HEK293T (cell line): ENCODE data around the gene CAPN5.

Source experiments
- CTCF ChIA-PET: fragments of 350-600 bp; formaldehyde crosslinking; extraction: SDS; loops from one replicate; lab custom pipeline; 2021; ENCODE audit warnings: antibody characterized with exemption, inconsistent platforms; lab: Yijun Ruan, JAX
- POLR2A ChIA-PET: fragments of 350-600 bp; formaldehyde crosslinking; extraction: SDS; loops from one replicate; lab custom pipeline; 2020; ENCODE audit warnings: antibody characterized with exemption, inconsistent platforms; lab: Yijun Ruan, JAX
- DNase-seq: peaks from one replicate; pipeline ENCODE4 v3.0.0; 2012; ENCODE audit warnings: mixed read lengths; ENCODE audit errors: extremely low spot score
- ARNT ChIP-seq: fragments of 450-650 bp; IDR thresholded peaks from 2 replicates; pipeline ENCODE4 v1.6.1; 2017; ENCODE audit warnings: mild to moderate bottlenecking
- BHLHE40 ChIP-seq: fragments of 450-650 bp; IDR thresholded peaks from 2 replicates; pipeline ENCODE4 v1.6.1; 2016; ENCODE audit warnings: mild to moderate bottlenecking, moderate library complexity, borderline replicate concordance
- CTBP1 ChIP-seq: fragments of 450-650 bp; IDR thresholded peaks from 2 replicates; pipeline ENCODE4 v1.6.1; 2016; ENCODE audit warnings: borderline replicate concordance
- ELF4 ChIP-seq: fragments of 450-650 bp; IDR thresholded peaks from 2 replicates; pipeline ENCODE4 v1.6.1; 2017; ENCODE audit warnings: antibody characterized with exemption
- FOXA1 ChIP-seq: fragments of 450-650 bp; IDR thresholded peaks from 2 replicates; pipeline ENCODE4 v1.6.1; 2016; ENCODE audit warnings: mild to moderate bottlenecking
- FOXK2 ChIP-seq: fragments of 450-650 bp; IDR thresholded peaks from 2 replicates; pipeline ENCODE4 v1.6.1; 2016; ENCODE audit warnings: mild to moderate bottlenecking
- FOXM1 ChIP-seq: fragments of 450-650 bp; IDR thresholded peaks from 2 replicates; pipeline ENCODE4 v1.6.1; 2017; ENCODE audit warnings: mild to moderate bottlenecking, borderline replicate concordance
- HDGF ChIP-seq: fragments of 450-650 bp; IDR thresholded peaks from 2 replicates; pipeline ENCODE4 v1.6.1; 2017; ENCODE audit warnings: antibody characterized with exemption, borderline replicate concordance
- L3MBTL2 ChIP-seq: fragments of 450-650 bp; conservative IDR thresholded peaks from 2 replicates; pipeline ENCODE4 v1.6.1; 2016; ENCODE audit warnings: mild to moderate bottlenecking
- LEF1 ChIP-seq: fragments of 450-650 bp; IDR thresholded peaks from 2 replicates; pipeline ENCODE4 v1.6.1; 2017; ENCODE audit warnings: mild to moderate bottlenecking, borderline replicate concordance
- NFRKB ChIP-seq: fragments of 450-650 bp; IDR thresholded peaks from 2 replicates; pipeline ENCODE4 v1.6.1; 2016; ENCODE audit warnings: mild to moderate bottlenecking, moderate library complexity
- SP1 ChIP-seq: fragments of 450-650 bp; IDR thresholded peaks from 2 replicates; pipeline ENCODE4 v1.6.1; 2017
- SUZ12 ChIP-seq: fragments of 450-650 bp; IDR thresholded peaks from 2 replicates; pipeline ENCODE4 v1.6.1; 2016; ENCODE audit warnings: mild to moderate bottlenecking
- TARDBP ChIP-seq: fragments of 450-650 bp; IDR thresholded peaks from 2 replicates; pipeline ENCODE4 v1.6.1; 2016
- ZNF384 ChIP-seq: fragments of 450-650 bp; IDR thresholded peaks from 2 replicates; pipeline ENCODE4 v1.6.1; 2016
- TF ChIP-seq, protein P1 (sequence below): fragments of 450-650 bp; IDR thresholded peaks from 2 replicates; pipeline ENCODE4 v1.6.1; 2016

The CAPN5 gene

DNA sequence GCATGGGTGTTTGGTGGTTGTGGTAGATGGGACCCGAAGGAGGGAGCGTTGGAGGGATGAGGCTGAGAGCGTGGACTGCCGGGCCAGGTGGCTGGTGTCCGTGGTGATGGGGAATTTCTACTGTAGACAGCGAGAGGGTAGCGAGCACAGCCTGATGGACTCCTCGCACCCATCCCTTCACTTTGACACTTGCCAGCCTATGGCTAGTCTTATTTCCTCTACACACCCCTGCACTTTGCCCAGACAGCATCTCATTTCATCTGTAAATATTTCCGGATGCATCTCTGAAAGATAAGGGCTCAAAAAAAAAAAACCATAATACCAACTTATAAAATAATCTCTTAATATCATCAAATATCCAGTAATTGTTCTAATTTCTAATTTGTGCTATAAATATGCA, 41.7 kb downstream of the CAPN5 start:
- ChIA-PET POLR2A (no interaction called here), CTCF (interaction anchor here (1.0 kb wide), 1 partner anchor 17 kb away, joined by 3 read pairs; no protein-coding TSS in a partner anchor)
- DNase-seq, result no peak
- TF ChIP-seq, protein P1, sequence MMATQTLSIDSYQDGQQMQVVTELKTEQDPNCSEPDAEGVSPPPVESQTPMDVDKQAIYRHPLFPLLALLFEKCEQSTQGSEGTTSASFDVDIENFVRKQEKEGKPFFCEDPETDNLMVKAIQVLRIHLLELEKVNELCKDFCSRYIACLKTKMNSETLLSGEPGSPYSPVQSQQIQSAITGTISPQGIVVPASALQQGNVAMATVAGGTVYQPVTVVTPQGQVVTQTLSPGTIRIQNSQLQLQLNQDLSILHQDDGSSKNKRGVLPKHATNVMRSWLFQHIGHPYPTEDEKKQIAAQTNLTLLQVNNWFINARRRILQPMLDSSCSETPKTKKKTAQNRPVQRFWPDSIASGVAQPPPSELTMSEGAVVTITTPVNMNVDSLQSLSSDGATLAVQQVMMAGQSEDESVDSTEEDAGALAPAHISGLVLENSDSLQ, result no peak
- TF ChIP-seq LEF1 (no peak), SP1 (no peak), ELF4 (no peak), SUZ12 (no peak)

DNA sequence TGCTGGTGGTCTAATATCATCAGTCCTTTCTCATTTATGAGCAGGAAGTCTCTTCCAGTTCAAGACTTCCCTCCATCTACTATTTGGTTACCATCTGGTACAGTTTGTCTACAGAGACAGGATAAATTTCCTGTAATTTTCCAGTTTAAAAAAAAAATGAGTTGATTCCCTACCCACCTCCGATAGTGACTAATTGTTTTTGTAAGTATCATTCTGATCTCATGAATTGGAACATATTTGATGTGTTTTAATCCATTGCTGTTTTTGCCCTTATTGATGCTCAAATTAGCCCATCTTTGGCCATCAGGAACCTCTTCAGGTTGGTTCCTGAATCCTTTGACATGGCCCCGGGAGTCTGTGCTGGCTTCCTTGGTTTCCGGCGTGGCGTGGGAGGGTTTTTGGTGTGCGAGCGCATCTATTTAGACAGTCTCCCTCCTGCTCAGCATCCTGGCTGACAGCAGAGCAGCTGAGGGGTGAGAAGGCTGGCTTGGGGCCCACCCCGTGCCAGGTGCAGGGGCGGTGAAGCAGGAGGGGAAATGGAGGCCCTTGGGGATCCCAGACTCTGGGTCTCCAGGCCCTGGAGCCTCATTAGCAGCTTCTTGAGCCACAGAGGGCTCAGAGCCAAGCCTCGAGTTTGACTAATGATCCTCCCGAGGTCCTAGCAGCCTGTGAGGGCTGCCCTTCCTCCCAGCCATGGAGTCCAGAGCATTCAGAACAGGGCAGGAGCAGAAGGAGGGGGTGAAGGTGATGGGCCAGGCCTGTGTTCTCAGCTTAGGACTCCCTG, 42.7 kb downstream of the CAPN5 start:
- no peak for DNase-seq
- TF ChIP-seq BHLHE40 (no peak), SUZ12 (no peak), CTBP1 (no peak), ELF4 (no peak), FOXK2 (no peak), TARDBP (no peak), L3MBTL2 (no peak), SP1 (no peak)
- CTCF ChIA-PET, result interaction anchor here (0.7 kb wide), 1 partner anchor 18 kb away, joined by 3 read pairs; no protein-coding TSS in a partner anchor
- POLR2A ChIA-PET, result no interaction called here

DNA sequence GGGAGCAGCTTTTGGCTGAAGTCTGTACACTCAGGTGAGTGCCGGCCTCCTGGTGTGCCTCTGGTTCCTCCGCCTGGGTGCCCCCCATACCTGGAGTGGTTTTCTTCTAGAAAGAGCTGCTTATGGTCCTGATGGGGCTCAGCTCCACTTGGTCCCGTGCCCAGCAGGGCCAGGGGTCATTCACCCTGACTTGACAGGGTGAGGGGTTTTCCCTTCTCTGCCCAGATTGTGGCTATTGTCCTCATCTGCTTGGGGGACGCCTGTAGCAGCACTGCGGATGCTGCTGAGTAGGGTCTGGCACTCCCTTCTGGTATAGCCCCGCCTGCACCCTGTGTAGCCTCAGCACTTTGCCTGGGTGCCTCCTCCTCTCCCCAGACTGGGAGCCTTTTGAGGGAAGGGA, 44.1 kb downstream of the CAPN5 start:
- CTCF ChIA-PET, result interaction anchor here (0.6 kb wide), 1 partner anchor 16 kb away, joined by 4 read pairs; no protein-coding TSS in a partner anchor
- DNase-seq, result no peak
- TF ChIP-seq LEF1 (no peak), SP1 (no peak), FOXK2 (no peak), ZNF384 (no peak), FOXM1 (no peak), BHLHE40 (no peak), ARNT (no peak), CTBP1 (no peak), SUZ12 (no peak), L3MBTL2 (no peak), HDGF (no peak), FOXA1 (no peak), TARDBP (no peak)
- TF ChIP-seq, protein P1, result no peak
- POLR2A ChIA-PET, result no interaction called here

DNA sequence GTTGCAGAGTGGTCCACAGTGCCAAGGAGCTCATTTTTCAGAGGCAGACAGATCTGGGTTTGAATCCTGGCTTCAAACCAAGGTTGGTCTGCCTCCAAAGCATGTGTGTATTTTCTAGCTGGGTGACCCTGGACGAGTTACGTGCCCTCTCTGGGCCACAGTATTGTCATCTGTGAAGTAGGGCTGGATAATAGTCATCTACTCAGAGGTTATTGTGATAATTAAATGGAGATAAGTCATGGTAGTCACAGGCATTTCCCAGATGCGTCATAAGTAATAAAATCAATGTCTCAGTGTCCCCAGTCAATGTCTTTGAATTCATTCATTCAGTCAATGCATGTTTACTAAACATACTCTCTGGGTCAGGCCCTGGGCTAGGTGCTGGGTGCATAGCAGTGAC, 44.5 kb downstream of the CAPN5 start:
- TF ChIP-seq SUZ12 (no peak), FOXA1 (no peak), TARDBP (no peak), ELF4 (no peak), FOXK2 (no peak), FOXM1 (no peak), ZNF384 (no peak), ARNT (no peak), HDGF (no peak), L3MBTL2 (no peak), LEF1 (no peak), SP1 (no peak), NFRKB (no peak), CTBP1 (no peak), BHLHE40 (no peak)
- TF ChIP-seq, protein P1, result no peak
- ChIA-PET CTCF (interaction anchor here (0.6 kb wide), 1 partner anchor 16 kb away, joined by 4 read pairs; no protein-coding TSS in a partner anchor), POLR2A (no interaction called here)
- no peak for DNase-seq

DNA sequence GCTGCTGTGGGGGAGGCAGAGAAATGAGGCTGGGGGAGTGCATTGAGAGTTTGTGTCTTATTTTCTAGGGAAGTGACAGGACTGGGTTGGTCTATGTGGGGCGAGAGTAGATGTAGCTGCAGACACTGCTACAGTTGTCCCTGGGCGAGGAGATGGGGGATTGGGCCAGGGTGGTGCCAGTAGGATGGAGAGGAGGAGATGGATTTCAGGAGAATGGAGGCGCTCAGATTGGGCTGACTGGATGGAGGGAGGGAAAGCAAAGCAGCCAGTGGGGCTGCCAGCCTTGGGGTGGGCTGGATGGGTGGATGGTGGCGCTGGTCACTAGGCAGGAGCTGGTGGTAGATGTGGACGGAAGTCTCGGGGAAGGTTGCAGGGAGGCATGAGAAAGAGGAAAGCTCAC, 45.2 kb downstream of the CAPN5 start:
- CTCF ChIA-PET, result interaction anchor here (1.8 kb wide), 1 partner anchor 15 kb away, joined by 7 read pairs; no protein-coding TSS in a partner anchor
- DNase-seq, result no peak
- POLR2A ChIA-PET, result no interaction called here
- TF ChIP-seq ELF4 (no peak), ZNF384 (no peak), BHLHE40 (no peak), L3MBTL2 (no peak), SUZ12 (no peak), TARDBP (no peak), FOXK2 (no peak)
- TF ChIP-seq, protein P1, result no peak

DNA sequence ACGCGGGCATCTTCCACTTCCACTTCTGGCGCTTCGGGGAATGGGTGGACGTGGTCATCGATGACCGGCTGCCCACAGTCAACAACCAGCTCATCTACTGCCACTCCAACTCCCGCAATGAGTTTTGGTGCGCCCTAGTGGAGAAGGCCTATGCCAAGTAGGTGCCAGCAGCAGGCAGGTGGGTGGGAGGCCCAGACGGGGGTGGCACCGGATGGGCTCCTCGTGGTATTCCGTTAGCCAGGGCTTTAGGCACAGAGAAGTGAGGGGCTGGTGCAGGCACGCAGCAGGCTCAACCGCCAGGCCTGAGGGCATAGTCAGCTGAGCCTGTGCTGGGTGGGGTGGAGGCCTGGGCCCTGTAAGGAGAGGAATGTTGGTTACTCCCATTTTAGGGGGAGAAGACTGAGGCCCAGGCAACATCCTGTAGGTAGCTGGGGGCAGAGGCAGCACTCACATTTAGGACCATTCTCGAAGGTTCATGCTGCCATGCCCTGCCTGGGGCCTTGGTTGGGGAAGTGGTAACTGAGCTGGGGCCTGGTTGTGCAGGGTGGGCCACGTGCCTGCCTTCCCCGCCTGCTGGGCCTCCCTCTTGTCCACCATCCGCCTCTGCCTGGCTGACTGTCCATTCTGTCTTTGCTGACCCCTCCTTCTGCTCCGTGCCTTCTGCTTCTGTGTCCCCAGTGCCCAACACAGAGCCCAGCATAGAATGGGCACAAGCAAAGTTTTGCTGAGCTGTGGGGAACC, 46.0 kb downstream of the CAPN5 start:
- TF ChIP-seq FOXK2 (no peak), ARNT (no peak), HDGF (no peak), ZNF384 (no peak), ELF4 (no peak), SP1 (no peak), NFRKB (no peak), SUZ12 (no peak), TARDBP (no peak), FOXA1 (no peak), FOXM1 (no peak), CTBP1 (no peak), BHLHE40 (no peak), LEF1 (no peak), L3MBTL2 (no peak)
- TF ChIP-seq, protein P1, result no peak
- no peak for DNase-seq
- POLR2A ChIA-PET, result no interaction called here
- CTCF ChIA-PET, result interaction anchor here (1.8 kb wide), 1 partner anchor 14 kb away, joined by 7 read pairs; no protein-coding TSS in a partner anchor
